Right lobe of liver (tissue), 6 donors: ENCODE data around the gene DNAJC10. TPM values are rescaled to one million over a fixed set of nuclear protein-coding genes. Genes with fewer than 3 reads are reported as not detected.

Experiments used
- ATAC-seq, 4 donors: fragments of 200-7000 bp; cut with Tn5 transposase; one replicate each; pipeline ENCODE4 v1.9.1; 2020; ENCODE audit warnings: mild to moderate bottlenecking in 4 of 4, moderate library complexity in 4 of 4
- DNase-seq, 3 donors: peaks; one replicate each; pipeline ENCODE4 v3.0.0-alpha.2; 2020
- H3K27ac ChIP-seq, 3 donors: fragments of 200-600 bp; one replicate each; pipeline ENCODE4 v1.8.0; 2022
- H3K27me3 ChIP-seq, 2 donors: fragments of 200-600 bp; one replicate each; pipeline ENCODE4 v1.8.0; 2022
- H3K36me3 ChIP-seq, 4 donors: fragments of 200-600 bp; sonication (generic) in 1 of 4; one replicate each; pipeline versions ENCODE4 v1.5.1 to v1.8.0; 2017 to 2022; ENCODE audit warnings: control low read depth in 1 of 4
- H3K4me1 ChIP-seq, 4 donors: fragments of 200-600 bp; sonication (generic) in 1 of 4; one replicate each; pipeline versions ENCODE4 v1.5.1 to v1.8.0; 2017 to 2022; ENCODE audit warnings: control low read depth in 1 of 4
- H3K4me3 ChIP-seq, 3 donors: fragments of 200-600 bp; one replicate each; pipeline ENCODE4 v1.8.0; 2022
- H3K9me3 ChIP-seq, 4 donors: fragments of 200-600 bp; sonication (generic) in 1 of 4; one replicate each; pipeline versions ENCODE4 v1.5.1 to v1.8.0; 2017 to 2022; ENCODE audit warnings: control low read depth in 1 of 4
- POLR2A ChIP-seq: fragments of 450-650 bp; IDR thresholded peaks from one replicate; pipeline ENCODE4 v1.6.1; 2017; ENCODE audit warnings: antibody characterized with exemption, mild to moderate bottlenecking
- WGBS: methylation state at CpG from one replicate; pipeline ENCODE4 v1.1.6; 2018; ENCODE audit warnings: low coverage, low lambda C conversion rate; ENCODE audit not compliant: insufficient coverage; ENCODE audit errors: missing lambda C conversion rate; 5-methylcytosine and 5-hydroxymethylcytosine counted together
- intact Hi-C, 2 donors: fragments of 100-400 bp; cut with DNase I; formaldehyde crosslinking; loops; one replicate each; pipeline versions ENCODE4 v1.11.2 to v1.14.1; 2022
- total RNA-seq, 6 experiments: library from RNA; depleted of rRNA in 2 of 6; stranded (reverse); fragments of >200 nt in 2 of 6; fragmentation: NEBNext Ultra II Directional in 3 of 6; extraction: Animal tissue kit (Norgen Biotek cat#: 25700) in 3 of 6; gene quantifications; one replicate each; pipeline versions ENCODE4 v1.1.0 to v1.2.4, GENCODE V29; 2016 to 2023
- TF ChIP-seq, protein P1 (sequence below), 4 donors: fragments of 200-600 bp in 3 of 4; fragments of 450-650 bp in 1 of 4; IDR thresholded peaks; one replicate each; pipeline versions ENCODE4 v1.5.1 to v1.8.0; 2016 to 2022; ENCODE audit warnings: antibody characterized with exemption in 4 of 4, mild to moderate bottlenecking in 2 of 4
- donor health status: DM: no; HTN: yes; CAD: no.
- donor health status: DM: no; HTN: no; CAD: no.
- donor health status: DM: no; HTN: no; CAD: no.
- donor health status: DM: no; HTN: yes; CAD: no.
- donor health status: DM: no; HTN: yes; CAD: no.

Gene DNAJC10
- total RNA-seq, 6 experiments from 2014 or later = 26.1 to 37.7 (median 33.0) TPM

DNA sequence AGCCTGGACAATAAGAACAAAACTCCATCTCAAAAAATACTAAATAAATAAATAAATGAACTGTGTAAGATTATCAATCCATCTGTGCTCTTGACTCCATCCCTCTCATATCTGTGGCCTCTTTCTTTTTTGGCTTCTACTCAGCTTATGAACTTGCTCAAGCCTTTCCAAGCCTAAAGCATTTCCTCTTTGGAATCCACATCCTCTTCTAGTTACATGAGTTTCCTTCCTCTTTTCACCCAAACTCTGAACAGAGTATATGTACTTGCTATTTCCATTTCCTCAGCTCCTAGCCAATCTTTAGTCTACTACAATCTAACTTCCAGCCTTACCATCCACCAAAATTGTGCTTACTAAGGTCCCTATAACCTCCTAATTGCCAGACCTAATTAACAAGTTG is 2.5 kb upstream of the DNAJC10 start:
- ATAC-seq (no peak), DNase-seq (no peak)
- Histone ChIP-seq H3K4me1 (peaks cover 0 to 6% (median 0%) of the 10 kb centered on the region in 4 donors), H3K27ac (no peak overlapping the region), H3K36me3 (no peaks in the 10 kb centered on the region), H3K4me3 (no peak overlapping the region), H3K9me3 (no peaks in the 10 kb centered on the region), H3K27me3 (no peaks in the 10 kb centered on the region)
- no peak for TF ChIP-seq POLR2A
- TF ChIP-seq, protein P1, sequence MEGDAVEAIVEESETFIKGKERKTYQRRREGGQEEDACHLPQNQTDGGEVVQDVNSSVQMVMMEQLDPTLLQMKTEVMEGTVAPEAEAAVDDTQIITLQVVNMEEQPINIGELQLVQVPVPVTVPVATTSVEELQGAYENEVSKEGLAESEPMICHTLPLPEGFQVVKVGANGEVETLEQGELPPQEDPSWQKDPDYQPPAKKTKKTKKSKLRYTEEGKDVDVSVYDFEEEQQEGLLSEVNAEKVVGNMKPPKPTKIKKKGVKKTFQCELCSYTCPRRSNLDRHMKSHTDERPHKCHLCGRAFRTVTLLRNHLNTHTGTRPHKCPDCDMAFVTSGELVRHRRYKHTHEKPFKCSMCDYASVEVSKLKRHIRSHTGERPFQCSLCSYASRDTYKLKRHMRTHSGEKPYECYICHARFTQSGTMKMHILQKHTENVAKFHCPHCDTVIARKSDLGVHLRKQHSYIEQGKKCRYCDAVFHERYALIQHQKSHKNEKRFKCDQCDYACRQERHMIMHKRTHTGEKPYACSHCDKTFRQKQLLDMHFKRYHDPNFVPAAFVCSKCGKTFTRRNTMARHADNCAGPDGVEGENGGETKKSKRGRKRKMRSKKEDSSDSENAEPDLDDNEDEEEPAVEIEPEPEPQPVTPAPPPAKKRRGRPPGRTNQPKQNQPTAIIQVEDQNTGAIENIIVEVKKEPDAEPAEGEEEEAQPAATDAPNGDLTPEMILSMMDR (IDR thresholded peaks at IDR 0.05) = no peak
- intact Hi-C loops = no loop called here

DNA sequence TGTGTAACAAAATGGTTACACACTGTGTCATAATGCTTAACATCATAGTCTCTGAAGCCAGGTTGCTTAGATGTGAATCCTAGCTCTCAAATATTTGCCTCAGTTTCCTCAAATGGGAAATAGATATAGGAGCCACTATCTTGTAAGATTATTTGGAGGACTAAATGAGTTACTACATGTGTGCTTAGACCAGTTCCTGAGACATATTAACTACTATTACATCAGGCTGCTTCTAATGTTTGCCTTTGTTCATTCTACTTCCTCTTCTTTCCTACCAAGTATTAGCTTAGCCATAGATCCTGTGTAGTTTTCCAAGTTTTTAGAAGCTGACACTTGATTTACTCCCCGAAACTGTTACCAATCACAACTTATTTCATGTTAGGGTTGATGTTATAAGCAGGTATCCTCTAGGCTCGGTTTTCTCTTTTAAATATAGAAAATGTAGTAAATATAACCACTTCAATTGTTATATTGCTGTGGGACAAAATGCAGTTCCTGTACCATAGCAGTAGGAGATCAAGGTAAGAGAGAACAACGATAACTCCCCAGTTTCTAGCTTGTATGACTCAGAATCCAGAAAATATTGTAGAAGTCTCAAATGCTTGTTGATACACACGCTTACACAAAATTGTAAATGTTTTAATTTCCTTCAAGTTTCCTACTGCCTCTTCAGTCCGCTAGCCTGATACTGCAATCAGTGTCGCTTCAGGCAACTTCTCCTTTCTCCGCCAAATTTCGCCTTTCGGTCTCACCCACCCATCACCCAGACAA is 751 bp upstream of the DNAJC10 start:
- DNase-seq (no peak), ATAC-seq (peak in 3 of 4 donors; percentile 2 to 51 (median 25))
- Histone ChIP-seq H3K27ac (peak overlapping the region; percentile 27 to 54 (median 53)), H3K9me3 (no peaks in the 10 kb centered on the region), H3K27me3 (no peaks in the 10 kb centered on the region), H3K4me3 (peak overlapping the region; percentile 78 to 92 (median 79)), H3K4me1 (peaks cover 0 to 6% (median 0%) of the 10 kb centered on the region in 4 donors), H3K36me3 (no peaks in the 10 kb centered on the region)
- TF ChIP-seq, protein P1 (IDR thresholded peaks at IDR 0.05) = peak in 1 of 4 donors; percentile 2
- TF ChIP-seq POLR2A = no peak
- intact Hi-C loops = no loop called here
- WGBS = 4% methylated on average over 9 of the region's 9 CpGs

DNA sequence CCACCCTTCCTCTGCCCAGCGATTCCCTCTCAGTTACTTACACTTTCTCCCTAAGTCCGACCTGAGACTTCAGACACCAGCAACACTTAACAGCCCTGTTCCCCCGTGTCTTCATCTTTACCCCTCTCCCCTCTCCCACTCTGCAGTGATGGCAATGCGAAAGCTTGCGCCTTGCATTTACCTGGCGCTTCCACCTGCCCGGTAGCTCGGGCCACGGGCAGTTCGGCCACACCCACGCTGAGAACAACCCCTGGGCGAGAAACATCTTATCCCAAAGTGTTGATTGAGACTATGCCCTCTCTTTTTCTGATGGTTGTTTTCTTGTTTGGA is 558 bp downstream of the DNAJC10 start:
- H3K36me3 ChIP-seq = no peaks in the 10 kb centered on the region
- no peak for DNase-seq
- peaks cover 0 to 6% (median 0%) of the 10 kb centered on the region in 4 donors for H3K4me1 ChIP-seq
- intact Hi-C loops = no loop called here
- H3K4me3 ChIP-seq = peak overlapping the region; percentile 78 to 92 (median 79)
- ATAC-seq = peak in 2 of 4 donors; percentile 4 to 7
- H3K9me3 ChIP-seq = no peaks in the 10 kb centered on the region
- peak overlapping the region in 2 of 3 donors; percentile 27 to 53 for H3K27ac ChIP-seq
- WGBS = 0% methylated on average over 12 of the region's 12 CpGs
- H3K27me3 ChIP-seq = no peaks in the 10 kb centered on the region
- TF ChIP-seq POLR2A = no peak
- TF ChIP-seq, protein P1 (IDR thresholded peaks at IDR 0.05) = no peak

DNA sequence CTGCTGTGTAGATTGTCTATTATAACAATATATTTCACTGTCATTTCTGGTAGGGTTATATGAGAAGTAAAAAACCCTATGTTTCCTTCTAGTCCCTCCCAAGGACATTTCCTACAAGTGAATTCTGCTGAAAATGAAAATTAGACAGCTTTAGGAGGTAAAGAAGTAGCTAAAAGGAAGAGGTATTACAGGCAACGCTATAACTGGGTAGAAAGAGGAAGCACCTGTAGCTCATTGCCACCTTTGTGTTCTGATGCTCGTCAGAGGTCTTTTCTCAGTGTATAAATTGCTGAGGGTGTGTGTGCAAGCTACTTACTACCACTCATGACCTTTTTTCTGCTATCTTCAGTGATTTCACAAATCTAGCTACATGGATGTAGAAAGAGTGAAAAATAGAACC is 1.4 kb downstream of the DNAJC10 start:
- intact Hi-C loops = no loop called here
- no peaks in the 10 kb centered on the region for H3K36me3 ChIP-seq
- DNase-seq (no peak), ATAC-seq (no peak)
- WGBS = 66% methylated on average over 2 of the region's 2 CpGs
- H3K4me3 ChIP-seq = no peak overlapping the region
- H3K27ac ChIP-seq = no peak overlapping the region
- TF ChIP-seq, protein P1 (IDR thresholded peaks at IDR 0.05) = no peak
- no peak for TF ChIP-seq POLR2A
- peaks cover 0 to 6% (median 0%) of the 10 kb centered on the region in 4 donors for H3K4me1 ChIP-seq
- no peaks in the 10 kb centered on the region for H3K27me3 ChIP-seq
- no peaks in the 10 kb centered on the region for H3K9me3 ChIP-seq
